ENCODE measurements around the gene BAX. TPM values are rescaled to one million over a fixed set of nuclear protein-coding genes. Genes with fewer than 3 reads are reported as not detected.
"Not testable (repeated sequence)": the region's sequence is repeated elsewhere in the genome, so short reads cannot be mapped to it uniquely, and the experiment has no call there.

Gene BAX
- total and polyA plus RNA-seq, 2 of the 4 experiments (the other 2 are of a cell fraction): 23.3 to 169 TPM

GRCh38 chr19:48919271-48919670 lies 35.4 kb upstream of the BAX start:
- CTCF ChIA-PET; H2BK120ac ChIP-seq (ENCODE audit: low read depth, low read length); POLR2A ChIA-PET (ENCODE audit: unreplicated experiment): not testable (repeated sequence)

More at GRCh38 chr19:48919271-48919670, 35.4 kb upstream of the BAX start:
- H2BK5ac ChIP-seq (ENCODE audit: low read depth, low read length, poor library complexity, severe bottlenecking); H3K9me1 ChIP-seq (ENCODE audit: insufficient read depth, low read length); ATAC-seq (ENCODE audit: low read depth); H3K27ac ChIP-seq (ENCODE audit: insufficient read depth, low read length); H3K4me3 ChIP-seq (ENCODE audit: insufficient read depth, low read depth, low read length); BruUV-seq (replicated peaks); H4K91ac ChIP-seq (ENCODE audit: insufficient read depth, low read depth, low read length); H4K5ac ChIP-seq (ENCODE audit: low read depth, low read length); H3K9me3 ChIP-seq (ENCODE audit: control insufficient read depth, insufficient read depth, low read length); in situ Hi-C loops (cut with MboI; ENCODE audit: low sequenced_read_pairs); intact Hi-C loops (cut with micrococcal nuclease); H2AFZ ChIP-seq (replicated peaks; ENCODE audit: low read length, poor library complexity); H3K79me1 ChIP-seq (ENCODE audit: low read depth in 1 of 2, low read length in 2 of 2); H3K4me2 ChIP-seq (ENCODE audit: low read depth, low read length); H3K27me3 ChIP-seq (ENCODE audit: control insufficient read depth, insufficient read depth, low read length); H2AK5ac ChIP-seq (ENCODE audit: low read depth, low read length); H3K14ac ChIP-seq (replicated peaks; ENCODE audit: low read depth, low read length); H3K56ac ChIP-seq (ENCODE audit: extremely low read depth, insufficient read depth, low read length); H3K23ac ChIP-seq (ENCODE audit: low read depth, low read length); H3K4ac ChIP-seq (ENCODE audit: low read depth, low read length); H3K4me1 ChIP-seq (ENCODE audit: control insufficient read depth, insufficient read depth, low read length); H4K8ac ChIP-seq (ENCODE audit: low read depth in 2 of 2, low read length in 2 of 2); H3K9ac ChIP-seq (ENCODE audit: low read depth, low read length); DNase-seq; dilution Hi-C loops (cut with HindIII; ENCODE audit: low sequenced_read_pairs, unreplicated experiment); H2AK9ac ChIP-seq (replicated peaks; ENCODE audit: low read depth, low read length, poor library complexity); H2BK15ac ChIP-seq (ENCODE audit: low read depth, low read length); H3K18ac ChIP-seq (ENCODE audit: low read depth, low read length); H2BK20ac ChIP-seq (ENCODE audit: low read depth, low read length); H4K20me1 ChIP-seq (ENCODE audit: insufficient read depth, low read length): not testable (repeated sequence)
- H3K36me3 ChIP-seq (ENCODE audit: control insufficient read depth, insufficient read depth, low read length): peaks cover 54% of the 10 kb centered on the region
- no CpG with 5 or more reads among the region's 8 CpGs for WGBS, 2 experiments (ENCODE audit: extremely low coverage in 2 of 2, insufficient read length in 1 of 2)

Measured in IMR-90 (cell line).